Activated CD4-positive, CD25-positive, alpha-beta regulatory T cell treated with anti-CD3 and anti-CD28 coated beads, Interleukin-2, amount 50 U/mL, for 24 hours (primary cell): ENCODE data around the gene F8A3.
"Not testable (repeated sequence)": the region's sequence is repeated elsewhere in the genome, so short reads cannot be mapped to it uniquely, and the experiment has no call there.

Source experiments
- ATAC-seq, 2 donors: fragments of 150-1000 bp; cut with Tn5 transposase; one replicate each; pipeline ENCODE4 v1.10.0; 2021; ENCODE audit warnings: mild to moderate bottlenecking in 1 of 2, moderate library complexity in 1 of 2

F8A3 gene

DNA sequence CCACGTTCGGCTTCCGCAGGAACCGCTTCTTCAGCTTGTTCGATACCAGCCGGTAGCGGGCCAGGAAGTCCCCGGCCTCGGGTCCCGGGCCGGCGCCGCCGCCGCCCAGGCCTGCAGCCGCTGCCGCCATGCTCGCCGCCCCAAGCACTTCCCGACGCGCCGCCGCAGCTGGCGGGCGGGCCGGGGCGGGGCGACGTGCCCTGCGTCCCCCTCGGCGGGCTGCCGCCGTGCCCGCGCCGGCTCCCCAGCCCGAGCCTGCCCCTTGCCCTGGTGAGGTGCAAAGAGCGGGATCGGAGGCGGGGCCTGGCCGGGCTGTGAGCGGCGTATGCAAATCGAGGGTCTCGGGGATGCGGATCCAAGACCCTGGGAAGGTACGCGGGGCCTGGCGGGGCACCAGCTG, at the start of gene F8A3:
Gene F8A3 (minus strand): TSS at position 150 of the 400 bp plus-strand sequence. CDS start 20 bp downstream, at position 130.
- ATAC-seq, result peak; percentile 81 to 83

DNA sequence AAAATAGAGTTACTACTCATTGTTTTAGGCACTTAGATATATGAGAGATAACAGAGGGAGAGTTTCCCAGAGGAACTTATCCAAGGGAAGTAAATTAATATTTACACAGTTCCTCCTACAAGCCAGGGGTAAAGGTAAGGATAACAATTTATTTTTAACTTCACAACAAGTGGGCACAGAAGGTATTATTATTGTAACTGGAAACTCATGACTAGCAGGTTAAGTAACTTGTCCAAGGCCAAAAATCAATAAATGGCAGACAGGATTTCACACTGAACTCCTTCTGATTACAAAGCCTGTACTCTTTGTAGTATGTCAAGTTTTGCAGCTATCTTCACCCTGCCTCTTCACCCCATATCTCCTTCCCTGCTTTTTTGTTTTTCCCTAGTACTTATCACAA, 46.9 kb upstream of the F8A3 start:
- no peak for ATAC-seq

DNA sequence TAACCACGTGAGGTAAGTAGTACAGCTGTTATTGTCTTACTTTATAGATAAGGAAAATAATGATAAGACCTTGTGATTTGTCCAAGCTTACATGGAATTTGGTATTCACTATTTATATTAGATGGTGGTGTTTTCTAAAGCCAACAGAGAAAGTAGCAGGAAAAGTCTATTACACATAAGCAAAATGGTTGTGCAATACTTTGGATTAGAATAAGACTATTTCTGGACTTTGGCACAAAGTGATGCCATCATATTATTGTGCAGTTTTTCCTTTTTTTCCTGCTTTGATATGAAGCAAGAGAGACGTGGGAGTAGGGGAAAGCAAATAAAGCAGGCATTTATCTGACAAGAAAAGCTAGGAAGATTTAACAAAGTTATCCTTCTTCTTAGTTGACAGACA, 36.7 kb upstream of the F8A3 start:
- not testable (repeated sequence) for ATAC-seq

DNA sequence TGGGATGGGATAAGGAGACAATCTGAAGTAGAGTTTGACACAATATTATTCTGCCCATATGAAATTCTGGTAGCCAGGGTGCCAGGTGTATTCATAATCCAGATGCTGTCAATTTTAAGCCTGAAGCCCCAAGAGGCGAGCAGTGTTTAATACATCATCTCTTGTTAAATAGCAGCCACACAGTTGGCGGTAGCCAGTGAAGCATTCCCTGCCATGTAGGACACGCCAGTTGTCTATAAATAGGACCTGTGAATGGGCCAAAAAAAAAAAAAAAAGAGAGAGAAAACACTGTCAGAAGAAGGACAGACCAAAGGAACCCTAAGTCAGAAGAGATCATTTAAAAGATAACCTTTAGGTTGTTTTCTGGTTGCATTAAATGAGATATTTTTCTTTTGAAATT, 33.0 kb upstream of the F8A3 start:
- ATAC-seq, result not testable (repeated sequence)

DNA sequence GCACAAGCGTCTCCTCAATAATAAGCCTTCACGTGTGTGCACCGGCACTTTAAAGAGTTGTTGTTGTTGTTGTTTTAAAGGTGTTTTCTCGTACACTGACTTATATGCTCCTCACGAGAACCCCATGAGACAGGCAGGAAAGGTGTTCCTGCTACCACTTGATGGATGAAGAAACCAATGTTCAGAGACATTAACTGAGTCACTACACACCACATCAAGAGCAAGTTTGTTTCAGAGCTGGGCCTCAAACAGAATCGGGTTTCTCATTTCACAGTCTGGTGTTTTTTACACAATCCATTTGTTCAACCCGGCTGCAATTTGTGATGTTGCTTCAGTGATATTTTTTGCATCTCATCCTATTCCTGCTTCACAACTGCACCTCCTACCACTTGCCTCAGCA, 18.7 kb upstream of the F8A3 start:
- not testable (repeated sequence) for ATAC-seq

DNA sequence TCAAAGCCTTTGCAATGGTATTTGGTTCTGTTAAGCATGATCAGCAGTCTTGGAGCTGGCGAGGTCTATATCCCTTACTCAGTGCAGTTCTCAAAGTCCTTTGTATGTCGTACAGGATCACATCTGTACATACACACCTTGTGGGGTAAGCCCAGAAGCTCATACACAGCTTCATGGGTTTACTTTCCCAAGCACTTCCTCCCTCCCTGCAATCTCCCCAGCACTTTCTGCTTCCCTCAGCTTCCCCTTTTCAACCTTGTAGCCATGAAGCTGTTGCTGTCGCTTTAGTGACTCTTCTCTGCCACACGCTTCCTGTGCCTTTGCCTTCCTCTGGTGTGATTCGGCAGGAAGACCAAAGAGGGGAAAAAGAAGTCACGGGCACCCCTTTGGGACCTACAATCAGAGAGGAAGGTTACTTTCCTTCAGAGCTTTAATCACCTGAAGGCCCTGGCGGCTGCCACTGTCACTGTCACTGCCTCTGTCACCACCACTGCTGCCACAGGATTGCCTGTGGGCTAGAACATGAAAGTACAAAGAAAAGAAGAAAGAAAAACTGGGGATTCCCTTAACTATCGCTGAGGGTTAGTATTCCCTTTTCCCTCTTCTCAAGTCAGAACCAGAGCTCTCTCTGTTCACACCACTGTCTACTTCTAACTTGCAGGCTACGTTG, 8.0 kb upstream of the F8A3 start:
- ATAC-seq, result peak in 1 of 2 donors; percentile 51

DNA sequence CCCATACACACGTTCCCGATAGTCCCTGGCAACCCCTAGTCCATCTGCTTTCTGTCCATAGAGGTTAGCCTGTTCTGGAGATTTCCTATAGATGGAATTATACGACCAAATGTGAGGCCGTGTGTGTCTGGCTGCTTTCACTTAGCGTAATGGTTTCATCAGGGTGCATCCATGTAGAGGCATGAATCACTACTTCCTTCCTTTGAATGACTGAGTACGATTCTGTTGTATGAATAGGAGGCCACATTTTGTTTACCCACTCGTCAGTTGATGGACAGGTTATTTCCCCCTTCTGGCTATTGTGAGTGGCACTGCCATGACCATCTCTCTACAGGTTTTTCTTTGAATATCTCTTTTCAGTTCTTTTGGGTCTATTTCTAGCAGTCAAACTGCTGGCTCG, 2.1 kb upstream of the F8A3 start:
- peak; percentile 37 to 48 for ATAC-seq

DNA sequence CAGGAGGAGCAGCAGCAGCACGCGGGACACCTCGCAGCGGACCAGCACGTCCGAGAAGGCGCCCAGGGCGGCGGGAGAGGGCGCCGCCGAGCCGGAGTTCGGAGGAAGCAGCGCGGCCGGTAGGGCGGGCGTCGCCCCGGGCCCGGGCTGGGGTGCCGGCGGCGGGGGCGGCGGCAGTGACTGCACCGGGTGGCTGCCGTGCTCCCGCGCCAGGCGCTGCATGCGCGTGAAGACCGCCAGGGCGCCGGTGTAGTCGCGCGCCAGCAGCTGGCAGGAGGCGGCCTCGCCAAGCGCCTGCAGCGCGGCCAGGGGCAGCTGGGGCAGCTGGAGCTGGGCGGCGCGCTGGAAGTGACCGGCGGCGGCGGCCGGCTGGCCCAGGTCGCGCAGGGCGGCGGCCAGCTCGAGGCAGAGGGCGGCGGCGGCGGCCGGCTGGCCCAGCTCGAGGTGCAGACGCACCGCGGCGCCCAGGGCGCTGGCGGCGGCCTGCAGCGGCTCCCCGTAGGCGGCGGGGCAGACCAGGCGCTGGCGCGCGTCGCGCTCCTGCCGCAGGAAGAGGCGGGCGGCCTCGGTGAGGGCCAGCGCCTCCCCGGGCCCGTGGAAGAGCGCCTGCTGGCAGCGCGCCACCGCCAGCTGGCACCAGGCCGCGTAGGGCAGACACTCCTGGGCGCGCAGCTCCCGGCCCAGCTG, 516 bp downstream of the F8A3 start:
- ATAC-seq, result peak; percentile 54 to 67

DNA sequence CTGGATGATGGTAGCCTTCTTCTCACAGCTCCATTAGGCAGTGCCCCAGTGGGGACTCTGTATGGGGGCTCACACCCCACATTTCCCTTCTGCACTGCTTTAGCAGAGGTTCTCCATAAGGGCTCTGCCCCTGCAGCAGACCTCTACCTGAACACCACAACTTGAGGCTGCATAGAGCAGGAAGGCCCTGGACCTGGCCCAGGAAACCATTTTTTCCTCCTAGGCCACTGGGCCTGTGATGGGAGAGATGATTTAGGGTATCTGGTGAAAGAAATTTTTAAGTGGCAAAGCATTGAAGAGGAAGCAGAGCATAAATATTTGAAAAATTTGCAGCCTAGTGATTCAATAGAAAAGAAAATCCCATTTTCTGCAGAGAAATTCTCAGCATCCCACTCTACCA, 17.3 kb downstream of the F8A3 start:
- ATAC-seq, result no peak

DNA sequence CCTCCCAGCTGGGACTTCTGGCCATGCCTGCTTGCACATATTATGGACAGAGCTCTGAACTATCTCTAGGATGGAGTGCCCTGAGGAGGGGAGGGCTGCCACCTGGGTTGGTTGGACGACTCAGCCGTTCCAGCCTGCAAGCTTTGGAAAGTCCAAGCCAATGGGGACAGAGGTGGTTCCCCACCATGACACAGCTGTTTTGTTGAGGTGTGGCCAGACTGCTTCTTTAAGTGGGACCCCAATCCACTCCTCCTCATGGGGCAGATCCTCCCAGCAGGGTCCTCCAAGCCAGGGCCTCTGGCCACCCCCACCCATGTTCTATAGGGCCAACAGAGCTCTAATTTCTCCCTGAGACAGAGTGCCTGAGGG, 22.7 kb downstream of the F8A3 start:
- ATAC-seq, result no peak

DNA sequence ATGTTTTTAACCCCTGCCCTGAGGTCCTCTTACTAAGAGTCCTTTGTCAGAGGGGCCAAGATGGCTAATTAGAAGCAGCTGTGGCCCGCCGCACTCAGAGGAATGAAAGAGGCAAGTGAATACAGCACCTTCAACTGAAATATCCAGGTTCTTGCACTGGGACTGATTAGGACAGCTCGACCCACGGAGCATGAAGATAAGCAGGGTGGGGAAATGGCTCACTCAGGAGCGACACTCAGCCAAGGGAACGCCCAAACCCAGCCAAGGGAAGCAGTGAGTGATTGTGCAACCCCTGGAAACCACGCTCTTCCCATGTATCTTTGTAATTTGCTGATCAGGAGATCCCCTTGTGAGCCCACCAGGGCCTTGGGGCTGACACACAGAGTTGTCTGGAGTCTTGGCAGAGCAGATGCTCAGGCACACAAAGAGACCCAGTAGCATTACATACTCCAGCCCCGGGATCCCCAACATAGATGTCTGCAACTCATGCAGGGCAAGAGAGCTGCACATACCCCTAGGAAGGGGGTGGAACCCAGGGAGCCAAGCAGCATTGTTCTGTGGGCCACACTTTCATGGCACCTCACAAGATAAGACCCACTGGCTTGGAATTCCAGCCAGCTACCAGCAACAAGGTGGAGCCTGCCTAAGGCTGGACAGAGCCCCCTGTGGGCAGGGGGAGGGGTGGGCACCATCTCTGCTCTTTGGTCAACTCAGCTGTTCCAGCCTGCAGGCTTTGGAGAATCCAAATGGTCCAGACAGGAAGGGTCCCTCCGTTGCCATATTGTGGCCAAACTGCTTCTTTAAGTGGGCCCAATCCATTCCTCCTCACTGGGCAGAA, 23.3 kb downstream of the F8A3 start:
- no peak for ATAC-seq

DNA sequence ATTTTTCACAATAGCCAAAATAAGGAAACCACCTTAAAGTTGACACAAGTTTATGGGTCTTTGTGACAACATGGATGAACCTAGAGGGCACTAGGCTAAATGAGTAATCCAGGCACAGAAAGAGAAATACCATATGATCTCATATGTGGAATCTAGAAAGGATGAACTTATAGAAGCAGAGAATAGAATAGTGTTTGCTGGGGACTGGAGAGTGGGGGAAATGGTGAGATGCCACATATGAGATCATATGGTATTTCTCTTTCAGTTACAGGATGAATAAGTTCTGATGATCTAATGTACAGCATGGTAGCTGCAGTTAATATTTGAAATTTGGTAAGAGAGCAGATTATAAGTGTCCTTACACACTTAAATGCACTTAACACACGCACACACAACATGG, 40.7 kb downstream of the F8A3 start:
- no peak for ATAC-seq
